Measurements from ENCODE around the gene BCAR1. TPM values are rescaled to one million over a fixed set of nuclear protein-coding genes. Genes with fewer than 3 reads are reported as not detected.

BCAR1 gene
- total and polyA plus RNA-seq, 2 of the 13 experiments (the other 11 are each of a cell fraction or from before 2014, with no cell fraction given): 48.1 to 51.7 TPM

DNA sequence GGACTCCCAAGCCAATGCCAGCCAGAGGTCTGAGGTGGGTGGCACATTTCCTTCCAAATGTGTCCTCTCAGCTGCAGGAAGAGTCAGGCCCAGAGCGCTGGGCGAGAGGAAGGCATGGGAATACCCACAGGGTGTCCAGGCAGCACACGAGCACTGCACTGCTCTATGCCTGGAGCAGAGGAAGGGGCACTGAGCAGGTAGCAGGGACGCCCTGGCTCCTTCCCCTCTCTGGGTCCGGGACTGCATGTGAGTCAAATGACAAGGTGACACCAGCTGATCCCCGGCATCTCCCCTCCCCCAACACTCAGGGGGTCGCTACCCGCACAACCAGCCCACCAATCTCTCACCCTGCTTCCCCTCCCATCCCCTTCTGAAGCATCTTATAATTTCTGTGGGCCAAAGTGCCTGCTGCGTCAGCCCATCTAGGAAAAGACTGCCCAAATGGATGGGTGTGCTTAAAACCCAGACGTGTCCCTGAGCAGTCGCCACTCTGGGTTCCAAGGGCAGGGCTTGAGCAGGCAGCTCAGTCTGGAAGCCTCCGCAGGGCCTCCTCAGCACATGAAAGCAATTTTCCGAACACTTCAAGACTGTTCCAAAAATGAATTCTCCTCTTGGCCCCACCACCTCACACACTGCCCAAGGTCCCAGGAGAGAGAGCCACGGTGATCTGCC is 12.0 kb upstream of the BCAR1 start (continued):
- TF ChIP-seq, protein P1, sequence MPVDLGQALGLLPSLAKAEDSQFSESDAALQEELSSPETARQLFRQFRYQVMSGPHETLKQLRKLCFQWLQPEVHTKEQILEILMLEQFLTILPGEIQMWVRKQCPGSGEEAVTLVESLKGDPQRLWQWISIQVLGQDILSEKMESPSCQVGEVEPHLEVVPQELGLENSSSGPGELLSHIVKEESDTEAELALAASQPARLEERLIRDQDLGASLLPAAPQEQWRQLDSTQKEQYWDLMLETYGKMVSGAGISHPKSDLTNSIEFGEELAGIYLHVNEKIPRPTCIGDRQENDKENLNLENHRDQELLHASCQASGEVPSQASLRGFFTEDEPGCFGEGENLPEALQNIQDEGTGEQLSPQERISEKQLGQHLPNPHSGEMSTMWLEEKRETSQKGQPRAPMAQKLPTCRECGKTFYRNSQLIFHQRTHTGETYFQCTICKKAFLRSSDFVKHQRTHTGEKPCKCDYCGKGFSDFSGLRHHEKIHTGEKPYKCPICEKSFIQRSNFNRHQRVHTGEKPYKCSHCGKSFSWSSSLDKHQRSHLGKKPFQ (CRISPR knock-in tag; IDR thresholded peaks at IDR 0.05; ENCODE audit: insufficient replicate concordance): no peak
- TF ChIP-seq TEAD3 (CRISPR knock-in tag; optimal IDR thresholded peaks at IDR 0.05; ENCODE audit: borderline replicate concordance) (no peak), FIP1L1 (IDR thresholded peaks at IDR 0.05; ENCODE audit: borderline replicate concordance, insufficient read depth, low read depth, low read length) (no peak), FOXK1 (CRISPR knock-in tag; IDR thresholded peaks at IDR 0.05; ENCODE audit: borderline replicate concordance, low read depth) (no peak), GZF1 (CRISPR knock-in tag; IDR thresholded peaks at IDR 0.05) (no peak), GATAD1 (CRISPR knock-in tag; IDR thresholded peaks at IDR 0.05) (no peak), ZBTB46 (CRISPR knock-in tag; IDR thresholded peaks at IDR 0.05; ENCODE audit: borderline replicate concordance) (no peak), ARHGAP35 (CRISPR knock-in tag; IDR thresholded peaks at IDR 0.05; ENCODE audit: borderline replicate concordance) (no peak), ZNF556 (CRISPR knock-in tag; IDR thresholded peaks at IDR 0.05; ENCODE audit: borderline replicate concordance) (0 out of 2 replicates have a peak, but pooled peaks have one; percentile 32), MAF1 (CRISPR knock-in tag; IDR thresholded peaks at IDR 0.05; ENCODE audit: borderline replicate concordance) (no peak), NR2F1 (CRISPR knock-in tag; IDR thresholded peaks at IDR 0.05) (0 out of 4 replicates have a peak, but pooled peaks of 1 of the 2 experiments have one; percentile 2), KLF11 (CRISPR knock-in tag; IDR thresholded peaks at IDR 0.05) (no peak), FOXJ3 (CRISPR knock-in tag; IDR thresholded peaks at IDR 0.05; ENCODE audit: borderline replicate concordance) (no peak), CTCF (CRISPR knock-in tag; IDR thresholded peaks at IDR 0.05) (no peak), KLF12 (CRISPR knock-in tag; IDR thresholded peaks at IDR 0.05; ENCODE audit: borderline replicate concordance) (no peak), ZBTB38 (CRISPR knock-in tag; IDR thresholded peaks at IDR 0.05) (0 out of 2 replicates have a peak, but pooled peaks have one; percentile 8), ZNF33A (CRISPR knock-in tag; IDR thresholded peaks at IDR 0.05; ENCODE audit: borderline replicate concordance) (no peak), WIZ (CRISPR knock-in tag; IDR thresholded peaks at IDR 0.05) (no peak), IRX3 (CRISPR knock-in tag; IDR thresholded peaks at IDR 0.05; ENCODE audit: borderline replicate concordance, low read depth) (no peak)
- TF ChIP-seq, protein P2, sequence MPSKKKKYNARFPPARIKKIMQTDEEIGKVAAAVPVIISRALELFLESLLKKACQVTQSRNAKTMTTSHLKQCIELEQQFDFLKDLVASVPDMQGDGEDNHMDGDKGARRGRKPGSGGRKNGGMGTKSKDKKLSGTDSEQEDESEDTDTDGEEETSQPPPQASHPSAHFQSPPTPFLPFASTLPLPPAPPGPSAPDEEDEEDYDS (CRISPR knock-in tag; IDR thresholded peaks at IDR 0.05): no peak
- TF ChIP-seq, protein P3, sequence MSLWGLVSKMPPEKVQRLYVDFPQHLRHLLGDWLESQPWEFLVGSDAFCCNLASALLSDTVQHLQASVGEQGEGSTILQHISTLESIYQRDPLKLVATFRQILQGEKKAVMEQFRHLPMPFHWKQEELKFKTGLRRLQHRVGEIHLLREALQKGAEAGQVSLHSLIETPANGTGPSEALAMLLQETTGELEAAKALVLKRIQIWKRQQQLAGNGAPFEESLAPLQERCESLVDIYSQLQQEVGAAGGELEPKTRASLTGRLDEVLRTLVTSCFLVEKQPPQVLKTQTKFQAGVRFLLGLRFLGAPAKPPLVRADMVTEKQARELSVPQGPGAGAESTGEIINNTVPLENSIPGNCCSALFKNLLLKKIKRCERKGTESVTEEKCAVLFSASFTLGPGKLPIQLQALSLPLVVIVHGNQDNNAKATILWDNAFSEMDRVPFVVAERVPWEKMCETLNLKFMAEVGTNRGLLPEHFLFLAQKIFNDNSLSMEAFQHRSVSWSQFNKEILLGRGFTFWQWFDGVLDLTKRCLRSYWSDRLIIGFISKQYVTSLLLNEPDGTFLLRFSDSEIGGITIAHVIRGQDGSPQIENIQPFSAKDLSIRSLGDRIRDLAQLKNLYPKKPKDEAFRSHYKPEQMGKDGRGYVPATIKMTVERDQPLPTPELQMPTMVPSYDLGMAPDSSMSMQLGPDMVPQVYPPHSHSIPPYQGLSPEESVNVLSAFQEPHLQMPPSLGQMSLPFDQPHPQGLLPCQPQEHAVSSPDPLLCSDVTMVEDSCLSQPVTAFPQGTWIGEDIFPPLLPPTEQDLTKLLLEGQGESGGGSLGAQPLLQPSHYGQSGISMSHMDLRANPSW (CRISPR knock-in tag; IDR thresholded peaks at IDR 0.05; ENCODE audit: borderline replicate concordance): no peak

Measured in HepG2 (cell line).